HG02943 (cell line): ENCODE measurements around the gene CDC73.
A peak's percentile ranks its signal among the peaks of the same experiment; 100 is the strongest.
"Not testable (repeated sequence)": the region's sequence is repeated elsewhere in the genome, so short reads cannot be mapped to it uniquely, and the experiment has no call there.

Source experiments
- ATAC-seq: cut with Tn5 transposase; IDR thresholded peaks from one replicate; pipeline ENCODE4 v1.9.1; 2021; ENCODE audit warnings: mild to moderate bottlenecking, low read depth, moderate library complexity; ENCODE audit not compliant: unreplicated experiment

Gene CDC73

GRCh38 chr1:193219391-193219790, 97.6 kb downstream of the CDC73 start:
- ATAC-seq: no peak

GRCh38 chr1:193221651-193222050, 99.8 kb downstream of the CDC73 start:
- ATAC-seq: no peak

- no peak for ATAC-seq
Observed at GRCh38 chr1:193222056-193222615, 100.3 kb downstream of the CDC73 start.

- no peak for ATAC-seq
Observed at GRCh38 chr1:193229136-193229535, 107.3 kb downstream of the CDC73 start.

GRCh38 chr1:193231146-193231545, 109.3 kb downstream of the CDC73 start:
- not testable (repeated sequence) for ATAC-seq

GRCh38 chr1:193234530-193234929, 112.7 kb downstream of the CDC73 start:
- no peak for ATAC-seq

- no peak for ATAC-seq
Observed at GRCh38 chr1:193237381-193237978, 115.6 kb downstream of the CDC73 start.

GRCh38 chr1:193240609-193241008, 118.8 kb downstream of the CDC73 start:
- ATAC-seq: no peak

GRCh38 chr1:193241132-193241827, 119.4 kb downstream of the CDC73 start:
- ATAC-seq: peak; percentile 72

GRCh38 chr1:193242000-193242399, 120.2 kb downstream of the CDC73 start:
- ATAC-seq: no peak

GRCh38 chr1:193249187-193249586, 127.4 kb downstream of the CDC73 start:
- no peak for ATAC-seq

- no peak for ATAC-seq
Observed at GRCh38 chr1:193251950-193252349, 130.1 kb downstream of the CDC73 start.

- no peak for ATAC-seq
Observed at GRCh38 chr1:193256019-193256418, 134.2 kb downstream of the CDC73 start.

- no peak for ATAC-seq
Observed at GRCh38 chr1:193259636-193260035, 137.8 kb downstream of the CDC73 start.

GRCh38 chr1:193260056-193260745, 138.4 kb downstream of the CDC73 start:
- no peak for ATAC-seq

- no peak for ATAC-seq
Observed at GRCh38 chr1:193260896-193261295, 139.1 kb downstream of the CDC73 start.

- no peak for ATAC-seq
Observed at GRCh38 chr1:193262661-193263060, 140.8 kb downstream of the CDC73 start.

GRCh38 chr1:193264313-193265065, 142.7 kb downstream of the CDC73 start:
- ATAC-seq: no peak

GRCh38 chr1:193265716-193266115, 143.9 kb downstream of the CDC73 start:
- ATAC-seq: no peak

- ATAC-seq: not testable (repeated sequence)
Observed at GRCh38 chr1:193266794-193267193, 145.0 kb downstream of the CDC73 start.

- ATAC-seq: peak; percentile 95
Observed at GRCh38 chr1:193270996-193271395, 149.2 kb downstream of the CDC73 start.
